ENCODE measurements around the gene KCNJ14.

- TF ChIP-seq IRF3 (IDR thresholded peaks at IDR 0.05; ENCODE audit: low read depth, low read length) (no peak), REST (IDR thresholded peaks at IDR 0.05; ENCODE audit: low read depth, low read length) (no peak), CTCF (IDR thresholded peaks at IDR 0.05) (no peak), ZBTB33 (IDR thresholded peaks at IDR 0.05; ENCODE audit: borderline replicate concordance, low read depth) (no peak), SIN3A (IDR thresholded peaks at IDR 0.05; ENCODE audit: borderline replicate concordance, low read depth, low read length) (no peak), PBX3 (IDR thresholded peaks at IDR 0.05) (no peak), EP300 (IDR thresholded peaks at IDR 0.05; ENCODE audit: borderline replicate concordance in 1 of 2, low read depth in 1 of 2, low read length in 1 of 2) (no peak), USF2 (IDR thresholded peaks at IDR 0.05; ENCODE audit: borderline replicate concordance, low read depth, low read length) (no peak), ELF1 (IDR thresholded peaks at IDR 0.05) (no peak), EZH2phosphoT487 (IDR thresholded peaks at IDR 0.05; ENCODE audit: borderline replicate concordance, low read depth) (no peak)
Measured at GRCh38 chr19:48469934-48470680, 14.7 kb downstream of the KCNJ14 start.

Measured in SK-N-SH (cell line).